A673 (cell line): ENCODE results near the gene FBXL4. TPM values are rescaled to one million over a fixed set of nuclear protein-coding genes. Genes with fewer than 3 reads are reported as not detected.

ENCODE experiments used
- BruUV-seq: library from RNA; stranded (reverse); fragments of 400-500 nt; replicated peaks from 2 replicates; lab custom pipeline; 2021; lab: Mats Ljungman, UMichigan
- CTCF ChIA-PET: fragments of 300-600 bp; sonication (Branson Sonifier 250); formaldehyde crosslinking; loops from one replicate; lab custom pipeline; 2022; ENCODE audit warnings: antibody characterized with exemption; lab: Charles Lee
- POLR2A ChIA-PET: fragments of 300-600 bp; sonication (Branson Sonifier 250); formaldehyde crosslinking; loops from one replicate; lab custom pipeline; 2022; ENCODE audit warnings: antibody characterized with exemption; ENCODE audit not compliant: low non-redundant PET; lab: Charles Lee
- DNase-seq: peaks from one replicate; pipeline ENCODE4 v3.0.0-alpha.2; 2015; ENCODE audit warnings: low spot score
- H3K27ac ChIP-seq: fragments of 200-600 bp; sonication (generic); 2 replicates; pipeline ENCODE4 v1.5.1; 2016; ENCODE audit warnings: mixed run types, low read depth, mild to moderate bottlenecking, mixed read lengths, antibody characterized with exemption, low read length; ENCODE audit not compliant: poor library complexity, severe bottlenecking
- H3K27me3 ChIP-seq: fragments of 200-600 bp; sonication (generic); replicated peaks from 2 replicates; pipeline ENCODE4 v1.6.1; 2017; ENCODE audit warnings: mixed run types, low read depth, mild to moderate bottlenecking, mixed read lengths, antibody characterized with exemption, low read length; ENCODE audit not compliant: insufficient read depth, poor library complexity
- H3K36me3 ChIP-seq: fragments of 200-600 bp; sonication (generic); 2 replicates; pipeline ENCODE4 v1.6.1; 2016; ENCODE audit warnings: mixed run types, mild to moderate bottlenecking, mixed read lengths, antibody characterized with exemption, low read length; ENCODE audit not compliant: insufficient read depth, poor library complexity, severe bottlenecking
- H3K4me1 ChIP-seq: fragments of 200-600 bp; sonication (generic); 2 replicates; pipeline ENCODE4 v1.6.1; 2017; ENCODE audit warnings: mixed run types, mild to moderate bottlenecking, mixed read lengths, antibody characterized with exemption, low read length; ENCODE audit not compliant: insufficient read depth, poor library complexity, severe bottlenecking
- H3K4me3 ChIP-seq: fragments of 200-600 bp; sonication (generic); 2 replicates; pipeline ENCODE4 v1.5.1; 2016; ENCODE audit warnings: low read depth, mixed run types, mild to moderate bottlenecking, mixed read lengths, low read length; ENCODE audit not compliant: poor library complexity, severe bottlenecking
- H3K9me3 ChIP-seq: fragments of 200-600 bp; sonication (generic); 2 replicates; pipeline ENCODE4 v1.6.1; 2016; ENCODE audit warnings: mixed run types, low read depth, mild to moderate bottlenecking, mixed read lengths, antibody characterized with exemption, low read length; ENCODE audit not compliant: poor library complexity, severe bottlenecking
- CTCF ChIP-seq: fragments of 300-800, 200-600 bp; sonication (generic); conservative IDR thresholded peaks from 2 replicates; pipeline ENCODE4 v1.5.1; 2017; ENCODE audit warnings: low read depth, mild to moderate bottlenecking, antibody characterized with exemption, low read length, moderate library complexity, mixed read lengths
- EZH2 ChIP-seq: fragments of 200-600 bp; sonication (generic); IDR thresholded peaks from 2 replicates; pipeline ENCODE4 v1.6.1; 2017; ENCODE audit warnings: borderline replicate concordance, low read depth, mild to moderate bottlenecking, mixed read lengths, antibody characterized with exemption, low read length; ENCODE audit not compliant: poor library complexity, severe bottlenecking
- intact Hi-C: fragments of 100-400 bp; cut with micrococcal nuclease; formaldehyde crosslinking; loops from one replicate; pipeline ENCODE4 v1.10.0; 2022; ENCODE audit not compliant: unreplicated experiment
- total RNA-seq: library from RNA; stranded (reverse); gene quantifications from 2 replicates; pipeline ENCODE4 v1.2.3, GENCODE V29; 2021

FBXL4 gene
- total RNA-seq, 1 experiment from 2014 or later = 13.2 TPM

GRCh38 chr6:98959631-98960030, 11.9 kb upstream of the FBXL4 start:
- intact Hi-C loops = no loop called here
- no peak for DNase-seq
- ChIA-PET CTCF (no interaction called here), POLR2A (no interaction called here)
- H3K4me3 ChIP-seq = no peak overlapping the region
- H3K27ac ChIP-seq = no peak overlapping the region
- H3K36me3 ChIP-seq = no peaks in the 10 kb centered on the region
- no peaks in the 10 kb centered on the region for H3K4me1 ChIP-seq
- H3K9me3 ChIP-seq = no peaks in the 10 kb centered on the region
- H3K27me3 ChIP-seq = no peaks in the 10 kb centered on the region
- no TSS peak for BruUV-seq
- no peak for TF ChIP-seq EZH2
- TF ChIP-seq CTCF = no peak

GRCh38 chr6:98958776-98959175, 11.0 kb upstream of the FBXL4 start:
- POLR2A ChIA-PET = no interaction called here
- Histone ChIP-seq H3K4me3 (no peak overlapping the region), H3K9me3 (no peaks in the 10 kb centered on the region), H3K27ac (no peak overlapping the region), H3K27me3 (no peaks in the 10 kb centered on the region), H3K36me3 (no peaks in the 10 kb centered on the region), H3K4me1 (no peaks in the 10 kb centered on the region)
- intact Hi-C loops = no loop called here
- BruUV-seq = no TSS peak
- TF ChIP-seq CTCF = no peak
- no peak for TF ChIP-seq EZH2
- CTCF ChIA-PET = no interaction called here
- DNase-seq = no peak

- Histone ChIP-seq H3K9me3 (no peaks in the 10 kb centered on the region), H3K27ac (no peak overlapping the region), H3K4me3 (no peak overlapping the region), H3K27me3 (no peaks in the 10 kb centered on the region), H3K36me3 (no peaks in the 10 kb centered on the region), H3K4me1 (no peaks in the 10 kb centered on the region)
- intact Hi-C loops = no loop called here
- no peak for TF ChIP-seq CTCF
- no peak for TF ChIP-seq EZH2
- ChIA-PET POLR2A (no interaction called here), CTCF (no interaction called here)
- no TSS peak for BruUV-seq
- no peak for DNase-seq
These were observed 9.7 kb upstream of the FBXL4 start for GRCh38 chr6:98957450-98957849.
